Measurements from ENCODE around the gene SLAIN2.
A peak's percentile ranks its signal among the peaks of the same experiment; 100 is the strongest.

The SLAIN2 gene

GRCh38 chr4:48361012-48361400, 19.7 kb downstream of the SLAIN2 start:
- Histone ChIP-seq H3K4me3 (no peak overlapping the region), H3K27ac (peak overlapping the region in 2 of 21 experiments; percentile 22 to 67)

GRCh38 chr4:48366611-48367010, 25.3 kb downstream of the SLAIN2 start:
- no peak overlapping the region for H3K27ac ChIP-seq
- H3K4me3 ChIP-seq, result no peak overlapping the region

- H3K4me3 ChIP-seq, result no peak overlapping the region
Measured at GRCh38 chr4:48367016-48367415, 25.7 kb downstream of the SLAIN2 start.

GRCh38 chr4:48368389-48368788, 27.1 kb downstream of the SLAIN2 start:
- no peak overlapping the region for H3K27ac ChIP-seq

More at GRCh38 chr4:48367016-48367415, 25.7 kb downstream of the SLAIN2 start:
- no peak overlapping the region for H3K27ac ChIP-seq

GRCh38 chr4:48369248-48369647, 27.9 kb downstream of the SLAIN2 start:
- H3K27ac ChIP-seq, result no peak overlapping the region
- H3K4me3 ChIP-seq, result no peak overlapping the region

More at GRCh38 chr4:48368389-48368788, 27.1 kb downstream of the SLAIN2 start:
- H3K4me3 ChIP-seq, result no peak overlapping the region

- Histone ChIP-seq H3K4me3 (no peak overlapping the region), H3K27ac (no peak overlapping the region)
Measured at GRCh38 chr4:48369771-48370170, 28.4 kb downstream of the SLAIN2 start.

GRCh38 chr4:48370260-48371134, 29.2 kb downstream of the SLAIN2 start:
- Histone ChIP-seq H3K4me3 (no peak overlapping the region), H3K27ac (peak overlapping the region in 1 of 21 experiments; percentile 13)

GRCh38 chr4:48372272-48372671, 30.9 kb downstream of the SLAIN2 start:
- no peak overlapping the region for H3K4me3 ChIP-seq
- no peak overlapping the region for H3K27ac ChIP-seq

GRCh38 chr4:48375651-48376304, 34.4 kb downstream of the SLAIN2 start:
- H3K27ac ChIP-seq, result peak overlapping the region in 13 of 21 experiments; percentile 1 to 56 (median 39)
- no peak overlapping the region for H3K4me3 ChIP-seq

GRCh38 chr4:48379587-48380180, 38.4 kb downstream of the SLAIN2 start:
- peak overlapping the region in 1 of 21 experiments; percentile 13 for H3K27ac ChIP-seq
- H3K4me3 ChIP-seq, result no peak overlapping the region

GRCh38 chr4:48380583-48381167, 39.3 kb downstream of the SLAIN2 start:
- Histone ChIP-seq H3K4me3 (no peak overlapping the region), H3K27ac (peak overlapping the region in 2 of 21 experiments; percentile 34 to 42)

GRCh38 chr4:48388525-48389154, 47.3 kb downstream of the SLAIN2 start:
- Histone ChIP-seq H3K4me3 (no peak overlapping the region), H3K27ac (no peak overlapping the region)

- Histone ChIP-seq H3K27ac (no peak overlapping the region), H3K4me3 (no peak overlapping the region)
Measured at GRCh38 chr4:48396043-48396442, 54.7 kb downstream of the SLAIN2 start.

GRCh38 chr4:48400416-48400815, 59.1 kb downstream of the SLAIN2 start:
- Histone ChIP-seq H3K27ac (no peak overlapping the region), H3K4me3 (no peak overlapping the region)

- Histone ChIP-seq H3K27ac (no peak overlapping the region), H3K4me3 (no peak overlapping the region)
Measured at GRCh38 chr4:48403358-48403757, 62.0 kb downstream of the SLAIN2 start.

GRCh38 chr4:48403779-48404178, 62.5 kb downstream of the SLAIN2 start:
- H3K27ac ChIP-seq, result no peak overlapping the region
- no peak overlapping the region for H3K4me3 ChIP-seq

GRCh38 chr4:48405924-48406323, 64.6 kb downstream of the SLAIN2 start:
- Histone ChIP-seq H3K4me3 (no peak overlapping the region), H3K27ac (no peak overlapping the region)

- Histone ChIP-seq H3K4me3 (no peak overlapping the region), H3K27ac (no peak overlapping the region)
Measured at GRCh38 chr4:48409203-48409602, 67.9 kb downstream of the SLAIN2 start.

GRCh38 chr4:48410812-48411211, 69.5 kb downstream of the SLAIN2 start:
- Histone ChIP-seq H3K4me3 (no peak overlapping the region), H3K27ac (no peak overlapping the region)

- Histone ChIP-seq H3K27ac (peak overlapping the region in 1 of 21 experiments; percentile 12), H3K4me3 (no peak overlapping the region)
Measured at GRCh38 chr4:48420144-48420543, 78.8 kb downstream of the SLAIN2 start.
